OCI-LY1 (cell line): Measurements from ENCODE around the gene ARHGEF10L.

ENCODE experiments used
- EZH2 ChIP-seq: fragments of 200-600 bp; sonication (generic), shearing (Covaris generic); IDR thresholded peaks from 2 replicates; pipeline ENCODE4 v1.8.0; 2017; ENCODE audit warnings: borderline replicate concordance, mixed run types, mild to moderate bottlenecking, antibody characterized with exemption, low read length, moderate library complexity, mixed read lengths
- TF ChIP-seq, protein P1 (sequence below): fragments of 200-600 bp; sonication (generic), shearing (Covaris generic); IDR thresholded peaks from 2 replicates; pipeline ENCODE4 v1.5.1; 2017; ENCODE audit warnings: mild to moderate bottlenecking, antibody characterized with exemption, low read length, moderate library complexity, mixed read lengths

DNA sequence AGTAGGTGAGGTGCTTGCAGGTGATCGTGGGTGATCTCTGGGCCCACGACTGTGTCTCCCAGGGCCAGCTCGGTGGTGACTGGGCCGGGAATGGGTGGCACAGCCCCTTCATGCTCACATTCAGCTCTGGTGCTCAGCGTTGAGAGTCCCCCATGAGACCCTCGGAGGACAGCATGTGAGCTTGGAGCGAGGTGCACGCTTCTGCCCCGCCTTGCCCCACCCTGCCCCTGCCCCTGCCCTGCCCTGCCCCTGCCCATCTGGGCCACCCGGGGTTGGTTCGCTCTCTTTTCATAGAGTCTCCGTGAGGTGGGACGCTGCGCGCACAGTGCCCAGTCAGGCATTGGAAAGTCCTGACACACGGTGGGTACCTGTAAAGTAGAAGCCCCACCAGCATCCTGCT lies 140.4 kb downstream of the ARHGEF10L start:
- TF ChIP-seq EZH2: no peak
- TF ChIP-seq, protein P1, sequence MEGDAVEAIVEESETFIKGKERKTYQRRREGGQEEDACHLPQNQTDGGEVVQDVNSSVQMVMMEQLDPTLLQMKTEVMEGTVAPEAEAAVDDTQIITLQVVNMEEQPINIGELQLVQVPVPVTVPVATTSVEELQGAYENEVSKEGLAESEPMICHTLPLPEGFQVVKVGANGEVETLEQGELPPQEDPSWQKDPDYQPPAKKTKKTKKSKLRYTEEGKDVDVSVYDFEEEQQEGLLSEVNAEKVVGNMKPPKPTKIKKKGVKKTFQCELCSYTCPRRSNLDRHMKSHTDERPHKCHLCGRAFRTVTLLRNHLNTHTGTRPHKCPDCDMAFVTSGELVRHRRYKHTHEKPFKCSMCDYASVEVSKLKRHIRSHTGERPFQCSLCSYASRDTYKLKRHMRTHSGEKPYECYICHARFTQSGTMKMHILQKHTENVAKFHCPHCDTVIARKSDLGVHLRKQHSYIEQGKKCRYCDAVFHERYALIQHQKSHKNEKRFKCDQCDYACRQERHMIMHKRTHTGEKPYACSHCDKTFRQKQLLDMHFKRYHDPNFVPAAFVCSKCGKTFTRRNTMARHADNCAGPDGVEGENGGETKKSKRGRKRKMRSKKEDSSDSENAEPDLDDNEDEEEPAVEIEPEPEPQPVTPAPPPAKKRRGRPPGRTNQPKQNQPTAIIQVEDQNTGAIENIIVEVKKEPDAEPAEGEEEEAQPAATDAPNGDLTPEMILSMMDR: no peak
